ENCODE data around the gene MX2.
"Not testable (repeated sequence)": the region's sequence is repeated elsewhere in the genome, so short reads cannot be mapped to it uniquely, and the experiment has no call there.

MX2 gene

GRCh38 chr21:41361786-41362604, at the start of gene MX2:
TSS of gene MX2 (plus strand) at chr21:41362027. CDS start at chr21:41376907, 14,880 bp downstream.
- peak; percentile 94 to 97 for DNase-seq

- DNase-seq: not testable (repeated sequence)
These were observed 48.3 kb upstream of the MX2 start for GRCh38 chr21:41313285-41314164.

- DNase-seq: no peak
These were observed 46.1 kb upstream of the MX2 start for GRCh38 chr21:41315726-41316125.

GRCh38 chr21:41316200-41317062, 45.4 kb upstream of the MX2 start, which contains the start of gene FAM3B:
TSS of gene FAM3B (plus strand) at chr21:41316801. CDS start at chr21:41316880, 79 bp downstream.
- DNase-seq: no peak

GRCh38 chr21:41317063-41317392, 44.8 kb upstream of the MX2 start:
- no peak for DNase-seq

GRCh38 chr21:41317458-41317857, 44.4 kb upstream of the MX2 start:
- no peak for DNase-seq

- DNase-seq: no peak
These were observed 43.6 kb upstream of the MX2 start for GRCh38 chr21:41318218-41318617.

- no peak for DNase-seq
These were observed 42.6 kb upstream of the MX2 start for GRCh38 chr21:41319273-41319672.

GRCh38 chr21:41321211-41321907, 40.5 kb upstream of the MX2 start:
- no peak for DNase-seq

- no peak for DNase-seq
These were observed 39.8 kb upstream of the MX2 start for GRCh38 chr21:41321908-41322495.

GRCh38 chr21:41322496-41323382, 39.1 kb upstream of the MX2 start:
- no peak for DNase-seq

GRCh38 chr21:41325138-41325912, 36.5 kb upstream of the MX2 start:
- DNase-seq: no peak

GRCh38 chr21:41326414-41327080, 35.3 kb upstream of the MX2 start:
- DNase-seq: no peak

- no peak for DNase-seq
These were observed 34.1 kb upstream of the MX2 start for GRCh38 chr21:41327753-41328152.

- DNase-seq: no peak
These were observed 32.9 kb upstream of the MX2 start for GRCh38 chr21:41328660-41329607.

- no peak for DNase-seq
These were observed 28.1 kb upstream of the MX2 start for GRCh38 chr21:41333752-41334151.

GRCh38 chr21:41337515-41337914, 24.3 kb upstream of the MX2 start:
- DNase-seq: no peak

- DNase-seq: no peak
These were observed 23.4 kb upstream of the MX2 start for GRCh38 chr21:41338455-41338854.

Measured in CD4-positive, alpha-beta T cell treated with Interferon alpha-2 for 1 hour (primary cell).